Fibroblast of pulmonary artery (primary cell): Measurements from ENCODE around the gene F8.
A peak's percentile ranks its signal among the peaks of the same experiment; 100 is the strongest.
"Not testable (repeated sequence)": the region's sequence is repeated elsewhere in the genome, so short reads cannot be mapped to it uniquely, and the experiment has no call there.

Experiments
- DNase-seq: peaks from one replicate; pipeline ENCODE4 v3.0.0-alpha.2; 2010; ENCODE audit warnings: low read depth
- H3K4me3 ChIP-seq: replicated peaks from 2 replicates; pipeline ENCODE4 v1.5.1; 2011; ENCODE audit warnings: low read depth, mild to moderate bottlenecking, control low read depth, low read length, moderate library complexity
- CTCF ChIP-seq: IDR thresholded peaks from 2 replicates; pipeline ENCODE4 v1.5.1; 2011; ENCODE audit warnings: mild to moderate bottlenecking, control low read depth, low read length, inconsistent platforms; ENCODE audit errors: missing control alignments

Gene F8

DNA sequence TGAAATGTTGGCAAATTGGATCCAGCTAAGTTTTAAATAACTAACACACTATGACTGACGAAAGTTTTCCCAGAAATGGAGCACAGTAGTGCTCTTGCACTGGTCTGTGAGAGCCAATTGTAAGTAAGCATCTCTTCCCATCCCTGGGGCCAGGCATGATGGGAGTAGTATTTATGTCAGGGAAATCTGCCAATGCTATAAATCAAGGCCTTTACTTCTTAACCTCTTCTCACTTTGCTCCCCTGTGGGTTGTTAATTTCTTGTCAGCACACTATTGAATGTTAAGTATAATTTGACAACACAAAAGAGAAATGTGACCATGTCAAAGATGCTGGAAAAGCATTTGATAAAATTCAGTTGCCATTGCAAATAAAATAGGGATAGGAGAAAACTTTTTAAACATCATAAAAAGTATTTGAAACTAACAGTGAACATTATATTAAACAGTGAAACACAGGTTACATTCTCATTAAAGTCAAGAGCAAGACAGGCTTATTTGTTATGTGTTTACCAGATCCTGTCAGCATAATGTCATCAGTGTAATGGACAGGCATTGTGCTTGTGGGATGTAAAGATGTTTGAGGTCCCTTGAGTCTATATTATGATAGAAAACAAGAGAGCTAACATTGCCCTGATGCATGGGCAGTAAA is 131.4 kb downstream of the F8 start:
- no peak for TF ChIP-seq CTCF
- DNase-seq = no peak
- no peak overlapping the region for H3K4me3 ChIP-seq

DNA sequence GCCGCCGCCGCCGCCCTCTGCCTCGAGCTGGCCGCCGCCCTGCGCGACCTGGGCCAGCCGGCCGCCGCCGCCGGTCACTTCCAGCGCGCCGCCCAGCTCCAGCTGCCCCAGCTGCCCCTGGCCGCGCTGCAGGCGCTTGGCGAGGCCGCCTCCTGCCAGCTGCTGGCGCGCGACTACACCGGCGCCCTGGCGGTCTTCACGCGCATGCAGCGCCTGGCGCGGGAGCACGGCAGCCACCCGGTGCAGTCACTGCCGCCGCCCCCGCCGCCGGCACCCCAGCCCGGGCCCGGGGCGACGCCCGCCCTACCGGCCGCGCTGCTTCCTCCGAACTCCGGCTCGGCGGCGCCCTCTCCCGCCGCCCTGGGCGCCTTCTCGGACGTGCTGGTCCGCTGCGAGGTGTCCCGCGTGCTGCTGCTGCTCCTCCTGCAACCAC is 135.7 kb downstream of the F8 start:
- not testable (repeated sequence) for DNase-seq

DNA sequence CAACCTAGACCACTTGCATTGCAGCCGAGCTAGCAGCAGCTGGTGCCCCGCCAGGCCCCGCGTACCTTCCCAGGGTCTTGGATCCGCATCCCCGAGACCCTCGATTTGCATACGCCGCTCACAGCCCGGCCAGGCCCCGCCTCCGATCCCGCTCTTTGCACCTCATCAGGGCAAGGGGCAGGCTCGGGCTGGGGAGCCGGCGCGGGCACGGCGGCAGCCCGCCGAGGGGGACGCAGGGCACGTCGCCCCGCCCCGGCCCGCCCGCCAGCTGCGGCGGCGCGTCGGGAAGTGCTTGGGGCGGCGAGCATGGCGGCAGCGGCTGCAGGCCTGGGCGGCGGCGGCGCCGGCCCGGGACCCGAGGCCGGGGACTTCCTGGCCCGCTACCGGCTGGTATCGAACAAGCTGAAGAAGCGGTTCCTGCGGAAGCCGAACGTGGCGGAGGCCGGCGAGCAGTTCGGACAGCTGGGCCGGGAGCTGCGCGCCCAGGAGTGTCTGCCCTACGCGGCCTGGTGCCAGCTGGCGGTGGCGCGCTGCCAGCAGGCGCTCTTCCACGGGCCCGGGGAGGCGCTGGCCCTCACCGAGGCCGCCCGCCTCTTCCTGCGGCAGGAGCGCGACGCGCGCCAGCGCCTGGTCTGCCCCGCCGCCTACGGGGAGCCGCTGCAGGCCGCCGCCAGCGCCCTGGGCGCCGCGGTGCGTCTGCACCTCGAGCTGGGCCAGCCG is 136.3 kb downstream of the F8 start, which contains the start of gene F8A1:
Gene F8A1, plus strand, starts transcription at position 287 of the 720 bp plus-strand sequence. Its CDS starts 20 bp downstream, at position 307.
- not testable (repeated sequence) for H3K4me3 ChIP-seq, DNase-seq

More for the DNA sequence above, 135.7 kb downstream of the F8 start:
- not testable (repeated sequence) for H3K4me3 ChIP-seq

GRCh38 chrX:154885549-154885948 is 137.0 kb downstream of the F8 start:
- not testable (repeated sequence) for DNase-seq, H3K4me3 ChIP-seq

DNA sequence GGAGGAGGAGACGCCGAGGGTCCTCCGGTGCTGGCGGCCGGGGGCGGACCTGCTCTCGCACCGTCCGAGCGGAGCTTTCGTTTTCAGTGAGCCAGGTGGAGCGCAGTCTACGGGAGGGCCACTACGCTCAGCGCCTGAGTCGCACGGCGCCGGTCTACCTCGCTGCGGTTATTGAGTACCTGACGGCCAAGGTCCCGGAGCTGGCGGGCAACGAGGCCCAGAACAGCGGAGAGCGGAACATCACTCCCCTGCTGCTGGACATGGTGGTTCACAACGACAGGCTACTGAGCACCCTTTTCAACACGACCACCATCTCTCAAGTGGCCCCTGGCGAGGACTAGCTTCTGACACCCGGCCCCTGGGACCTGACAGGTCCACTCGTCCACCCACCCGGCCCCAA is 137.5 kb downstream of the F8 start:
- H3K4me3 ChIP-seq, DNase-seq: not testable (repeated sequence)

DNA sequence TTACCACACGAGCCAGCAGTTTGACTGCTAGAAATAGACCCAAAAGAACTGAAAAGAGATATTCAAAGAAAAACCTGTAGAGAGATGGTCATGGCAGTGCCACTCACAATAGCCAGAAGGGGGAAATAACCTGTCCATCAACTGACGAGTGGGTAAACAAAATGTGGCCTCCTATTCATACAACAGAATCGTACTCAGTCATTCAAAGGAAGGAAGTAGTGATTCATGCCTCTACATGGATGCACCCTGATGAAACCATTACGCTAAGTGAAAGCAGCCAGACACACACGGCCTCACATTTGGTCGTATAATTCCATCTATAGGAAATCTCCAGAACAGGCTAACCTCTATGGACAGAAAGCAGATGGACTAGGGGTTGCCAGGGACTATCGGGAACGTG is 138.5 kb downstream of the F8 start:
- H3K4me3 ChIP-seq, DNase-seq: not testable (repeated sequence)

DNA sequence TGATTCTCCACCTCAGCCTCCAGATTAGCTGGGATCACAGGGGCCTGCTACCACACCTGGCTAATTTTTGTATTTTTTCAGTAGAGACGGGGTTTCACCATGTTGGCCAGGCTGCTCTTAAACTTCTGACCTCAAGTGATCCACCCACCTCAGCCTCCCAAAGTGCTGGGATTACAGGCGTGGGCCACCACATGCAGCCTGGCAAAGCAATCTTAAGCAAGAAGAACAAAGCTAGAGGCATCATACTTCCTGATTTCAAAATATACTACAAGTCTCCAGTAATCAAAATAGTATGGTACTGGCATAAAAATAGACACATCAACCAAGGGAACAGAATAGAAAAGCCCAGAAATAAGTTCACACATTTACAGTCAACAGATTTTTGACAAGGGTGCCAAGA is 149.2 kb downstream of the F8 start:
- no peak for TF ChIP-seq CTCF
- H3K4me3 ChIP-seq = no peak overlapping the region
- DNase-seq = no peak

GRCh38 chrX:154868522-154868921 is 154.0 kb downstream of the F8 start:
- DNase-seq = not testable (repeated sequence)

DNA sequence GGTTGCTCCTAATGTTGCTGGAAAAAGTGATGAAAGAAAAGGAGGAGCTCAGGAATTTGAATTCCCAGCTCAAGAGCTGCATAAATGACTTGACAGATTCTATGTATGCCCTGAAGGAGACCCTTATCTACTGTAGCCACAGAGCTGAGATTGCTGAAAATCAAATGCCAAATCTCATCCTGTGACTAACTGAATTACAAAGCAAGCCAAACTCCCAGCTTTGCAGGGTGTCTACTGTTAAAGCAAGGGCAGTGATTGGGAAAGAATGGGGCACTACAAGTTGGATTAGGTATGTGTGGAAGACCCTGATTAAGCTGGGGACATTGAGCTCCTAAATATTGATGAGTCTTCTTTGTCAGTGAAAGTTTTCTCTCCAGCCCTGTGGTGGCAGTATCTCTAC is 167.3 kb downstream of the F8 start:
- DNase-seq = peak; percentile 16
- no peak overlapping the region for H3K4me3 ChIP-seq
- TF ChIP-seq CTCF = no peak

More at GRCh38 chrX:154868522-154868921, 154.0 kb downstream of the F8 start:
- H3K4me3 ChIP-seq = not testable (repeated sequence)

DNA sequence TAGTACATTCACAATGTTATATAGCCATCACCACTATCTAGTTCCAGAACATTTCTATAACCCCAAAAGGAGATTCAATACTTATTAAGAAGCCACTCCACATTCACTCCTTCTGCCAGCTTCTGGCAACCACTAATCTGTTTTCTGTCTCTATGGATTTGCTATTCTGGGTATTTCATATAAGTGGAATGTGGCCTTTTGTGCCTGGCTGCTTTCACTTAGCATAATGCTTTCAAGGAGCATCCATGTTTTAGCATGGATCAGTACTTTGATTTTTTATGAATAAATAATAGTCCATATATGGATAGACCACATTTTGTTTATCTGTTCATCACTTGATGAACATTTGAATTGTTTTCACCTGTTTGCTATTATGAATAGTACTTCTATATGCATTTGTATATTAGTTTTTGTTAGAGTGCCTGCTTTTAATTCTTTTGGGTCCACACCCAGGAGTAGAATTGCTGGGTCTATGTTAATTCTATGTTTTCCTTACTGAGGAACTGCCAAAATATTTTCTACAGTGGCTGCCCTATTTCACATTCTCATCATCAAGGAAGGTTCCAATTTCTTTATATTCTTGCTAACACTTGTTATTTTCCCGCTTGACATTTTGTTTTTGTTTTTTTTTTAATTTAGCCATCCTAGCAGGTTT is 171.4 kb downstream of the F8 start:
- DNase-seq = no peak
- no peak for TF ChIP-seq CTCF
- H3K4me3 ChIP-seq = no peak overlapping the region
